PC-9 (cell line): ENCODE results near the gene MYDGF. TPM values are rescaled to one million over a fixed set of nuclear protein-coding genes. Genes with fewer than 3 reads are reported as not detected.

Experiments
- BruUV-seq: library from RNA; stranded (reverse); fragments of 400-500 nt; replicated peaks from 2 replicates; lab custom pipeline; 2021; lab: Mats Ljungman, UMichigan
- CTCF ChIA-PET: fragments of 300-600 bp; sonication (Branson Sonifier 250); formaldehyde crosslinking; loops from one replicate; lab custom pipeline; 2022; ENCODE audit warnings: antibody characterized with exemption; lab: Charles Lee
- POLR2A ChIA-PET: fragments of 300-600 bp; sonication (Branson Sonifier 250); formaldehyde crosslinking; loops from one replicate; lab custom pipeline; 2022; ENCODE audit warnings: antibody characterized with exemption; ENCODE audit not compliant: unreplicated experiment; lab: Charles Lee
- DNase-seq, 2 experiments: peaks; one replicate each; pipeline versions ENCODE4 v3.0.0 to v3.0.0-alpha.2; 2015 to 2022; ENCODE audit warnings: mixed read lengths in 1 of 2
- H2AFZ ChIP-seq: fragments of 200-600 bp; sonication (generic); 2 replicates; pipeline ENCODE4 v1.8.1; 2017; ENCODE audit warnings: antibody characterized with exemption
- H3F3A ChIP-seq: fragments of 200-600 bp; sonication (generic); 2 replicates; pipeline ENCODE4 v1.8.1; 2017; ENCODE audit warnings: antibody characterized with exemption, mild to moderate bottlenecking, low read depth; ENCODE audit not compliant: insufficient read depth
- H3K27ac ChIP-seq: fragments of 200-600 bp; sonication (generic); 2 replicates; pipeline ENCODE4 v1.6.1; 2016; ENCODE audit warnings: mixed run types
- H3K27me3 ChIP-seq: fragments of 200-600 bp; sonication (generic); 2 replicates; pipeline ENCODE4 v1.6.1; 2016; ENCODE audit warnings: low read depth, mixed run types; ENCODE audit not compliant: insufficient read depth
- H3K36me3 ChIP-seq: fragments of 200-600 bp; sonication (generic); 2 replicates; pipeline ENCODE4 v1.6.1; 2016; ENCODE audit warnings: low read depth, mixed run types
- H3K4me1 ChIP-seq: fragments of 200-600 bp; sonication (generic); replicated peaks from 2 replicates; pipeline ENCODE4 v1.6.1; 2016; ENCODE audit warnings: mixed run types; ENCODE audit not compliant: insufficient read depth
- H3K4me2 ChIP-seq: fragments of 200-600 bp; sonication (generic); 2 replicates; pipeline ENCODE4 v1.6.1; 2017; ENCODE audit warnings: mixed run types
- H3K4me3 ChIP-seq: fragments of 200-600 bp; sonication (generic); 2 replicates; pipeline ENCODE4 v1.6.1; 2016; ENCODE audit warnings: mixed run types
- H3K79me2 ChIP-seq: fragments of 200-600 bp; sonication (generic); 2 replicates; pipeline ENCODE4 v1.6.1; 2017; ENCODE audit warnings: low read depth, mixed run types
- H3K9me2 ChIP-seq: fragments of 200-600 bp; sonication (generic); 2 replicates; pipeline ENCODE4 v1.8.1; 2017; ENCODE audit warnings: mild to moderate bottlenecking; ENCODE audit not compliant: insufficient read depth
- H3K9me3 ChIP-seq: fragments of 200-600 bp; sonication (generic); 2 replicates; pipeline ENCODE4 v1.8.1; 2016; ENCODE audit warnings: low read depth; ENCODE audit not compliant: insufficient read depth
- H4K20me1 ChIP-seq: fragments of 200-600 bp; sonication (generic); 2 replicates; pipeline ENCODE4 v1.8.1; 2017; ENCODE audit not compliant: insufficient read depth
- EZH2 ChIP-seq: fragments of 200-600 bp; sonication (generic); IDR thresholded peaks from 2 replicates; pipeline ENCODE4 v1.8.0; 2017; ENCODE audit warnings: antibody characterized with exemption, low read depth
- intact Hi-C: fragments of 100-400 bp; cut with micrococcal nuclease; formaldehyde crosslinking; loops from one replicate; pipeline ENCODE4 v1.10.0; 2022; ENCODE audit not compliant: unreplicated experiment
- total RNA-seq: library from RNA; stranded (reverse); gene quantifications from 2 replicates; pipeline ENCODE4 v1.2.3, GENCODE V29; 2021
- TF ChIP-seq, protein P1 (sequence below): fragments of 200-600 bp; sonication (generic); conservative IDR thresholded peaks from 2 replicates; pipeline ENCODE4 v1.6.1; 2017; ENCODE audit warnings: mixed run types, antibody characterized with exemption, mild to moderate bottlenecking, moderate library complexity

MYDGF gene
- total RNA-seq, 1 experiment from 2014 or later, result 60.1 TPM

DNA sequence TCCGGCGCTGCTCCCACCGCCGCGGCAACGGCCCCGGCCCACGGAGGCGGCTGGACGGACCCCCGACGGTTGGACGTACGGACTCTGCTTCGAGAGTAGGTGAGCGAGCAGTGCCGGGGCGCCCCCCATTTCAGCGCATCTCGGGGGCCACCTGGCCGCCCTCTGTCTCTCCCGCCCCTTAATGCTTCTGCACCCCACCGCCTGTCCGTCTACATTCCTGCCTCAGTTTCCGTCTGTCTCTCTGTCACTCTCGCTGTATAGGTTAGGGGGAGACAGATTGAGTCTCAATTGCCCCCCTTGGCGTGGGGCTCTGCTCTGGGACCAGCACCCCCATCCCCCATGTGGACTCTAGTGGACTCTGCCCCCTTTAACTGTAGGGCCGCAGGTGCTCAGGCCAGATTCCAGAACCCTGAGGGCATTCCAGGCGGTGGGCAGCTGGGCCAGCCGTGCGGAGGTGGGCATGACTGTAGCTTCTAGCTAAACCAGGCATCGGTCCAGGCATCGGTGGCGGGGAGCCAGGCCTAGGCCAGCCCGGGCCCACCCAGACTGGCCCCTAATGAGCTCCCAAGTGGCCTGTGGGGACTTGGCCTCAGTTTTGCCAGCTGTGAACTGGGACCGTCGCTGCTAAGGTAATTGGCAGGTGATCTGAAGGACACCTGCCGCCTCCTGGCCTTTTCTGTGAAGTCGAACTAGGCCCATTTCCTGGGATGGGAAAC is 30.5 kb downstream of the MYDGF start:
- no peak overlapping the region for H3K27ac ChIP-seq
- POLR2A ChIA-PET, result no interaction called here

DNA sequence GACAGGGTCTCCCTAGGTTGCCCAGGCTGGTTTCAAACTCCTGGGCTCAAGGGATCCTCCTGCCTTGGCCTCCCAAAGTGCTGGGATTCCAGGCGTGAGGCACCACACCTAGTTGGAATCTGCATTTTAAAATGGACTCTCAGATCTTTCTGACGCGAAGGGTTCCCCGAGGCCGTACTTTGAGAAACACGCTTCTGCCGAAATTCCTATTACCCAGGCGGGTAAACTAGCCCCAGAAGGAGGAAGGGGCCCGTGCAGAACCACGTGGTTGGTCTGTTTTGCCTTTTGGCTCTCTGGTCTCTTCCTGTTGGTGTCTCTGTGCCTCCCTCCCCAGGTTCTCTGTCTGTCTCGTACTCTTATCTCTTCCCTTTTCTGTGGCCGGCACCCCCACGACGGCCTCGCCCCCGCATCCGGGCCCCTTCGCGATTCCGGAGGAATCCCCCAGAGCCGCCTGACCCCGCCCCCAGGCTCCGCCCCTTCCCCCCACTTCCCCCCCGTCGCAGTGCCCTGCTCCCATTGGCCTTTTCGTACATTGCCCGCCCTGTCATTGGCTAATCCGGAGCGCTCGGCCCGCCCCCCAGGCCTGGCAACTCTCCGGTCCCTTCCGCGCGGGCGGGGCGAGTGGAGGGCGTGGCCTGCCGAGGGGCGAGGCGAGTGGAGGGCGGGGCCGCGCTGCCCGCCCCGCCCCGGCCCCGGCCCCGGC is 31.2 kb downstream of the MYDGF start, which contains the start of gene TNFAIP8L1:
TSS of gene TNFAIP8L1 (plus strand) at position 689 of the 703 bp plus-strand sequence. CDS start 12,354 bp downstream, outside the sequence.
- peak; percentile 60 to 93 for DNase-seq
- Histone ChIP-seq H3K79me2 (no peaks in the 10 kb centered on the region), H3K27ac (no peak within 1 kb of the TSS), H3K36me3 (no peaks in the 10 kb centered on the region), H2AFZ (no peak within 1 kb of the TSS), H3K4me3 (peak within 1 kb of the TSS; percentile 51; the same call in 1 of the 2 replicates), H3K9me3 (no peaks in the 10 kb centered on the region), H3F3A (no peaks in the 10 kb centered on the region), H4K20me1 (no peaks in the 10 kb centered on the region), H3K9me2 (no peaks in the 10 kb centered on the region), H3K27me3 (no peaks in the 10 kb centered on the region), H3K4me2 (peak within 1 kb of the TSS; percentile 65), H3K4me1 (no peaks in the 10 kb centered on the region)
- intact Hi-C loops, result loop anchor here (5.0 kb wide), 3 partner anchors 117 to 182 kb away; partner anchors contain the start of gene UBXN6
- POLR2A ChIA-PET, result no interaction called here
- no TSS peak for BruUV-seq
- TF ChIP-seq EZH2, result no peak
- TF ChIP-seq, protein P1, sequence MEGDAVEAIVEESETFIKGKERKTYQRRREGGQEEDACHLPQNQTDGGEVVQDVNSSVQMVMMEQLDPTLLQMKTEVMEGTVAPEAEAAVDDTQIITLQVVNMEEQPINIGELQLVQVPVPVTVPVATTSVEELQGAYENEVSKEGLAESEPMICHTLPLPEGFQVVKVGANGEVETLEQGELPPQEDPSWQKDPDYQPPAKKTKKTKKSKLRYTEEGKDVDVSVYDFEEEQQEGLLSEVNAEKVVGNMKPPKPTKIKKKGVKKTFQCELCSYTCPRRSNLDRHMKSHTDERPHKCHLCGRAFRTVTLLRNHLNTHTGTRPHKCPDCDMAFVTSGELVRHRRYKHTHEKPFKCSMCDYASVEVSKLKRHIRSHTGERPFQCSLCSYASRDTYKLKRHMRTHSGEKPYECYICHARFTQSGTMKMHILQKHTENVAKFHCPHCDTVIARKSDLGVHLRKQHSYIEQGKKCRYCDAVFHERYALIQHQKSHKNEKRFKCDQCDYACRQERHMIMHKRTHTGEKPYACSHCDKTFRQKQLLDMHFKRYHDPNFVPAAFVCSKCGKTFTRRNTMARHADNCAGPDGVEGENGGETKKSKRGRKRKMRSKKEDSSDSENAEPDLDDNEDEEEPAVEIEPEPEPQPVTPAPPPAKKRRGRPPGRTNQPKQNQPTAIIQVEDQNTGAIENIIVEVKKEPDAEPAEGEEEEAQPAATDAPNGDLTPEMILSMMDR, result no peak
- CTCF ChIA-PET, result no interaction called here

More for the DNA sequence above, 30.5 kb downstream of the MYDGF start:
- intact Hi-C loops, result loop anchor here (5.0 kb wide), 3 partner anchors 117 to 182 kb away; partner anchors contain the start of gene UBXN6
- no peaks in the 10 kb centered on the region for H3K4me1 ChIP-seq
- H2AFZ ChIP-seq, result no peak overlapping the region
- CTCF ChIA-PET, result no interaction called here
- peak overlapping the region; percentile 65 for H3K4me2 ChIP-seq
- H4K20me1 ChIP-seq, result no peaks in the 10 kb centered on the region
- H3K4me3 ChIP-seq, result peak overlapping the region; percentile 51; the same call in 1 of the 2 replicates
- no peaks in the 10 kb centered on the region for H3K9me2 ChIP-seq
- no peaks in the 10 kb centered on the region for H3K27me3 ChIP-seq
- TF ChIP-seq, protein P1, result no peak
- BruUV-seq, result TSS peak; percentile 69
- H3K9me3 ChIP-seq, result no peaks in the 10 kb centered on the region
- no peaks in the 10 kb centered on the region for H3K36me3 ChIP-seq
- H3F3A ChIP-seq, result no peaks in the 10 kb centered on the region
- DNase-seq, result no peak
- no peaks in the 10 kb centered on the region for H3K79me2 ChIP-seq

DNA sequence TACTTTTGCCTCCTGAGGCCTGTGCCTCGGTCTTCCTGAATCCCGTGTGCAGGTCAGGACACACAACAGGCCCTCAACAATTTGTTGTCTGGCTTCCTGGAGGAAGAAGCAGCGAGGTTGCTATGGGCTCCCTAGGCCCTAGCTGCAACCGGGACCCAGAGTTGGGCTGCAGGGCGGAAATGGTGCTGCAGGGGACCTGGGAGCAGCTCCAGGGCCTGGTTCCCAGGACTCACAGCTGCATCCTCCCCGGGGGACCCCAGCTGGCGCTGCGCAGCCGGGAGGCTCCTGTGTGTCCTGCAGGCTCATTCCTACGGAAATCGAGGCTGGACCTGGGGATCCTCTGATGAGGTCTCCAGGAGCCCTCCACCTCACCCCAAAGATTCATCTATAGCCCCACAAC is 31.8 kb downstream of the MYDGF start:
- Histone ChIP-seq H4K20me1 (no peaks in the 10 kb centered on the region), H3K4me2 (no peak overlapping the region), H3K4me1 (no peaks in the 10 kb centered on the region; the same call in 1 of the 2 replicates), H3K27ac (no peak overlapping the region), H3K4me3 (no peak overlapping the region), H3K27me3 (no peaks in the 10 kb centered on the region), H3K79me2 (no peaks in the 10 kb centered on the region), H3F3A (no peaks in the 10 kb centered on the region), H3K9me3 (no peaks in the 10 kb centered on the region), H2AFZ (no peak overlapping the region), H3K36me3 (no peaks in the 10 kb centered on the region), H3K9me2 (no peaks in the 10 kb centered on the region)
- intact Hi-C loops, result loop anchor here (5.0 kb wide), 3 partner anchors 116 to 181 kb away; partner anchors contain the start of gene UBXN6
- no TSS peak for BruUV-seq
- TF ChIP-seq, protein P1, result no peak
- TF ChIP-seq EZH2, result no peak
- DNase-seq, result no peak
- ChIA-PET POLR2A (no interaction called here), CTCF (no interaction called here)
